GM12875 (cell line): Measurements from ENCODE around the gene TTC9B.
"Not testable (repeated sequence)": the region's sequence is repeated elsewhere in the genome, so short reads cannot be mapped to it uniquely, and the experiment has no call there.

Experiments used
- H3K4me3 ChIP-seq: one replicate; pipeline ENCODE4 v1.5.1; 2011; ENCODE audit warnings: low read depth, low read length, control low read depth
- TF ChIP-seq, protein P1 (sequence below): IDR thresholded peaks from 2 replicates; pipeline ENCODE4 v1.5.1; 2011; ENCODE audit warnings: low read depth, mild to moderate bottlenecking, control low read depth, inconsistent platforms, low read length, moderate library complexity, borderline replicate concordance; ENCODE audit not compliant: insufficient read depth

The TTC9B gene

GRCh38 chr19:40221858-40222619, 3.9 kb upstream of the TTC9B start:
- TF ChIP-seq, protein P1, sequence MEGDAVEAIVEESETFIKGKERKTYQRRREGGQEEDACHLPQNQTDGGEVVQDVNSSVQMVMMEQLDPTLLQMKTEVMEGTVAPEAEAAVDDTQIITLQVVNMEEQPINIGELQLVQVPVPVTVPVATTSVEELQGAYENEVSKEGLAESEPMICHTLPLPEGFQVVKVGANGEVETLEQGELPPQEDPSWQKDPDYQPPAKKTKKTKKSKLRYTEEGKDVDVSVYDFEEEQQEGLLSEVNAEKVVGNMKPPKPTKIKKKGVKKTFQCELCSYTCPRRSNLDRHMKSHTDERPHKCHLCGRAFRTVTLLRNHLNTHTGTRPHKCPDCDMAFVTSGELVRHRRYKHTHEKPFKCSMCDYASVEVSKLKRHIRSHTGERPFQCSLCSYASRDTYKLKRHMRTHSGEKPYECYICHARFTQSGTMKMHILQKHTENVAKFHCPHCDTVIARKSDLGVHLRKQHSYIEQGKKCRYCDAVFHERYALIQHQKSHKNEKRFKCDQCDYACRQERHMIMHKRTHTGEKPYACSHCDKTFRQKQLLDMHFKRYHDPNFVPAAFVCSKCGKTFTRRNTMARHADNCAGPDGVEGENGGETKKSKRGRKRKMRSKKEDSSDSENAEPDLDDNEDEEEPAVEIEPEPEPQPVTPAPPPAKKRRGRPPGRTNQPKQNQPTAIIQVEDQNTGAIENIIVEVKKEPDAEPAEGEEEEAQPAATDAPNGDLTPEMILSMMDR = peak; percentile 62
- H3K4me3 ChIP-seq = no peak overlapping the region

GRCh38 chr19:40220674-40221073, 2.5 kb upstream of the TTC9B start:
- no peak overlapping the region for H3K4me3 ChIP-seq
- TF ChIP-seq, protein P1 = no peak

DNA sequence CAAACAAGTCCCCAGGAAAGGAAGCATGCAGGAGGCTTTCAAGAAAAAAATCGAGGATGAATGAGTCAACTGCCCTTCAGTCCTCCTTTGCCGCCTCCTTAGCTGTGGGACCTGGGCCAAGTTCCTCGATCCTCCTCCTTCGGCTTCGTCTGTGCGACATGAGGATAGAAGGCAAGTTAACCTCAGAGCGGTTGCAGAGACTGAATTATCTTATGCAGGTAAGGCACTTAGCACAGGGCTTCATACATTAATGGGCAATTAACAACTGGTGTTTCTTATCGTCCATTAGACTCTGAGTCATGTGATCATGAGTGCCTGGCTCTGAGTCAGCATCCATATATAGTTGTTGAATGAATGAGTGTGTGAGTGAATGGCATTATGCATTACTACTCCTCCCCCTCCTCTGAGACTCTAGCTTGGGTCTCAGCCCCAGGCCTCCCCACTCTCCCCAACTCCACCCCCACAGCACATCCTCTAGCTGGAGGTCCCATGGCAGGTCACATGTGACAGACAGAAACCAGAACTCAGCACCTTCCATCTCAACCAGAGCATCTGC, 1.6 kb upstream of the TTC9B start:
- TF ChIP-seq, protein P1 = no peak
- H3K4me3 ChIP-seq = no peak overlapping the region

DNA sequence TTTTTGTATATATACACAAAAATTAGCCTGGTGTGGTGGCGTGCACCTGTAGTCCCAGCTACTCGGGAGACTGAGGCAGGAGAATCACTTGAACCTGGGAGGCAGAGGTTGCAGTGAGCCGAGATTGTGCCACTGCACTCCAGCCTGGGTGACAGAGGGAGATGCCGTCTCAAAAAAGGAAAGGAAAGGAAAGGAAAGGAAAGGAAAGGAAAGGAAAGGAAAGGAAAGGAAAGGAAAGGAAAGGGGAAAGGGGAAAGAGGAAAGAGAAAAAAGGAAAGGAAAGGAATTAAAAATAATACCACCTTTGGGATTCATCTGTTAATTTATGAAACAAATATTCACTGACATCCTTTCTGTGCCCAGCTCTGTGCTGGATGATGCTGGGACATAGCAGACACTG, 845 bp upstream of the TTC9B start:
- H3K4me3 ChIP-seq = not testable (repeated sequence)

- TF ChIP-seq, protein P1 = peak; percentile 53; the same call in 1 of the 2 replicates
- no peak overlapping the region for H3K4me3 ChIP-seq
Observed at GRCh38 chr19:40217027-40217810, 965 bp downstream of the TTC9B start.

DNA sequence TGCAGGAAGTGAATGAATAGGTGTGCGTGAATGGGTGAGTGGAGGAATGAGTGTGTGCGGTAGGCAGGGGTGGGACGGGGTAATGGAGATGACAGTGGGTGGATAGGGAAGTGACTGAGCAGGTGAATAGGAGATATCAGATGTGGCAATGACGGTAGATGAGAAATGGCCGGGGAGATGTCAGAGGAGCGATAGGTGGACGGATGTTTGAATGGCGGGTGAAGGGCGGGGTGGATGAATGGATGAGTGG, 1.5 kb downstream of the TTC9B start:
- TF ChIP-seq, protein P1 = no peak
- H3K4me3 ChIP-seq = no peak overlapping the region

GRCh38 chr19:40216013-40216776, 2.0 kb downstream of the TTC9B start:
- H3K4me3 ChIP-seq = no peak overlapping the region
- TF ChIP-seq, protein P1 = no peak
